NCI-H1436 treated with DMSO at 0.1 percent for 48 hours (cell line): Measurements from ENCODE around the gene BDKRB1.

Experiments used
- DNase-seq: peaks from one replicate; lab custom pipeline; 2025; lab: John Stamatoyannopoulos, UW

Gene BDKRB1

DNA sequence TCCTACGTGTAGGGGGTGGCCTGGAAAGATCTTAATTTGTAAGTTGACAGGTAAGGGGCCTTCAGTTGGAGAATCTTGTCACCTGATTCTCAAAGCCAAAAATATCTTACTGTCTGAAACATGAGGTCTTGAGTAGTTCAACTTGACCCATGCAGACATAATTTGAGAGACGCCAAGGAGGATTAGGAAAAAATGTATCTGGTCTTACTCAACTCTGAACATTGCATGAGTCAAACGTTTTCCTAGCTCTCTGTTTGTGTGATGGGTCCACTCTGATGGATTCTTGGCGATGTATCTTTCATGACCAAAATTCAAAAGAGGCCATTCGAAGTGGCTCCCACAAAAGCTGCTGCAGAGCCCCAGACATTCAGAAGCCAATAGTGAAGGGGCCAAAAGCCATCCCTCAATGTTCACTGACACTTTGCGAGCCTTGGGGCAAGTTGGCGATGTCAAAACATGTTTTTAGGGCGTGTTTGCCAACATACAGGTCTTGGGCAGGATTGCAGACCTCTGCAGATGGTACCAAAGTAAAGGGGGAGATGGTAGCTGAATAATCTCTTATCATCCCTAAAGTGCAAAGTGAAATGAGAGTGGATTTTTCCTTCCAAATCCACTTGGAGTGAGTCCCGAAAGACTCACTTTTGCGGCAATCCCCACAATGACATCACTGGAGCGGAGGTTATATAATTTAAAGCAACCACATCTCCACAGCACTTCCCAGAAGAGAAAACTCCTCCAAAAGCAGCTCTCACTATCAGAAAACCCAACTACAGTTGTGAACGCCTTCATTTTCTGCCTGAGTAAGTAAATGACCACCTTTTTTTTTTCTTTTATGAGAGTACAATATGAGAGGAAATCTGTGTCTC, at the start of gene BDKRB1:
Gene BDKRB1, plus strand, starts transcription at position 710 of the 866 bp plus-strand sequence. CDS start 7,473 bp downstream, outside the sequence.
- DNase-seq, result no peak

DNA sequence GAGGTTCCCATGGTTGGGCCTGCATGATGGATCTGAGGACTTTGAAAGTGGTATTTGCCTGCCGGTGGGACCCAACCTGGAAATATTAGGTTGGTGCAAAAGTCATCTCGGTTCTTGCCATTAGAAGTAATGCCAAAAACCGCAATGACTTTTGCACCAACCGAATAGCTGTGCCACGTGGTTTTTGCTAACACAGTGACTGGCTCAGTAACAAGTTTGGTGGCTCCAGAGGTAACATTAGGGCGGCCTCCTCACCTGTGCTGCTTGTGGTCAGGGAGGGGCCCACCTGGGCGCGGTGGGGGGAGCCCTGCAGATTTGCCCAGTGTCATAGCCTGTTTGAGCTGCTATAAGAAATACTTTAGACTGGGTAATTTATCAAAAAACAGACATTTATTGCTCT, 49.5 kb upstream of the BDKRB1 start:
- no peak for DNase-seq

DNA sequence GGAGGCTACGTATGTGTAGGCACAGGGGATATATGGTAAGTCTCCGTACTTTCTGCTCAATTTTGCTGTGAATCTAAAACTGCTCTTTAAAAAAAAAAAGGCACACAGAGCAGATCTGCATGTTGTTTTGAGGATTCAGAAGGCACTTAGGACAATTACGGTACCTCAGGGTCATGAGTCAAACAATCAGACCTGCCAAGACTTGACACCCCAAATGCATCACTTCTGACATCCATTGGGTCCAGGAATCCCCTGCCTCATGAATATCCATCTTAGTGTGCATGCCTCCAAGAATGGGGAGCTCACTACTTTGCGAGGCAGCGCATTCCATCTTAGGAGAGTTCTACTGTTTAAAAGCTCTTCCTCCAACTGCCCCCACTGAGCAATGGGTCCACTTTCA, 48.3 kb upstream of the BDKRB1 start:
- DNase-seq, result no peak

DNA sequence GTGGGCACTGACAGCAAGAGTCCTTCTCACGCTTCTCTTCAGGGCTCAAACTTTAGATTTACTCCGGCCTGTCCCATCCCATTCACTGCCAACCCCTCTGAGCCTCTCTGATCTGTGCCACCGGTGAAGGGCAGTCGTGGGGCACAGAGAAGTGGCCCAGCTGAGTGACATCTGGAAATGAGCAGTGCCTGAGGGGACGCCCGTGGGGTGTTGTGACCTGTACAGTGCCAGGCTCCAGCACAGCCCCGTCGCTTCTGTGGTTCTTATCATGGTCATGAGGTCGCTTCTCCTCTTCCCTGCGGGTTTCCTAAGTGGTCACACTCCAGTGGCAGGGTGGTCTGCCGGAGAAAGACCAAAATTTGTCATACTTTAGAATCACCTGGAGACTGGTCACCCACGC, 47.3 kb upstream of the BDKRB1 start:
- no peak for DNase-seq

DNA sequence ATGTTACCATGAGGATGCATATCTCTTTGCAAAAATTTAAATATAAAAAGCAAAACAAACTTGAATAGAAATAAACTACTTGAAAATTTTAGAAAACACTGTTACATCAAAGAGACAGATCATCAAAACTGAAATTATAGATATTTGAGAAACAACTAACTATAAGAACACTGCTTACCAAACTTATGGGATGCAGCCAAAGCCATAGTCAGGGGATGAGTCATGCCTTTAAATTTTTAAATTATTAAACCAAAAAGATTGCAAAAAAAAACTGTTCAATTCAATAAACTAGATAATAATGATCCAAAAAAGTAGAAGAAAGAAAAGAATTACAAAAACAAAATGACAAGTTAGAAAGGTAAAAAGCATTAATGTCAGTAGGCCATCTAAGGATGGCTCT, 43.9 kb upstream of the BDKRB1 start:
- DNase-seq, result no peak

DNA sequence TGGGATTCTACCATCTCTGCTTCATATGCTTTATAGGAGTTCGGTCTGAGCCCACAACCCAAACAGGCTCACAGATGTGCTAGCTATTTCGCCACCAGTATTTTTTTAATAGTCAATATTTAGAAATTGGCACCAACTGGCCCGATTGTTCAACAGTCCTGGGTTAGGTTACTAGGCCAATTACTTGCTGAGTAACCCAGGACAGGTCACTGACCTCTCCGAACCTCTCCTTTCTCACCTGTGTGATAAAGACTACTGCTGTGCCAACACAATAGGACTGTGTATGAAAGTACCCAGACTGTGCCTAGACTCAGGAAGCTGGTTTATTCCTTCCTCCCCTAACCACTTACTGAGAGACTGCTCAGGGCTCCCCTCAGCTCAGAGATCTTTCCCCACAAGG, 43.1 kb upstream of the BDKRB1 start:
- no peak for DNase-seq

DNA sequence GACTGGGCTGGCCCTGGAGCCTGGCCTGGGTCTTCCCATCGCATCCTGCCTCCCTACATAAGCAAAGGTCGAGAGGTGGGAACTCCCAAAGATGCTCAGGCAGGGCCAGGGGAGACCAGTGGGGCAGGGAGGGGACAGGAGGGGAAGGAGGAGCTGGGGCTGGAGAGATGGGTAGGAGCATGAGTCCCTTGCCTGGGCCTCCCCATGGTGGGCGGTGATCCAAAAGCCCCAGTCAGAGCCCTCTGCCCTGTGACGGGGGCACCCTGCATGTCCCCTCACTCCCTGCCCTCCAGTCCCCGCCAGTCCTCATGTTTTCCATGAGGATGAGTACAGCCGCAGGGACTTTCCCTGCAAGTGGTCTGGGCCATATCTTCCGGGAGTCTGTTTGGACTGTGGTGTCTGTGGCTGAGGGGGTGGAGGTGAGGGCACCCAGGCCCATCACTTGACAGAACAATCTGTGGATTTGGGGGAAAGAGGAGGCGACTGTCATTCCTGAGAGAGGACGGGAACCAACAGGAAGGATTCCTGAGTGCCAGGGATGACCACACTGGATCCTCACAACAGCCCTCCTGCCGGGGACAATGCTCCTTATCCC, 42.0 kb upstream of the BDKRB1 start:
- DNase-seq, result no peak

DNA sequence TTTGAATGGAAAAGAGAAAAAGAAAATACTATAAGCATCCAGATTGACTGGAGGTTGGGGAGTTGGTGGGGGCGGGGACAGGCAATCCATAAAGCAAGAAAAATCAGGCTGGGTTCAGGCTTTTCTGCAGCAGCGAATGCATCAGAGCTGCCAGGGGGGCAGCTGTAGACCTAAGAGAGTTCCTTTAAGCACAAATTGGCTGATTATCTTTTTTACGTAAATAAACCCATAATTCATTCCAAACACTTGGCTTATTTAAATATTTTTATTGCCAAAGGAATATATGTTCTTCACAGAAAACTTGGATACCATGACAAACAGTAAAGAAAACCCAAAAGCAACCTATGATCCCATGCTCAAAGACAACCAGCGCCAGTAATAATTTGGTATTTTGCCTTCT, 41.2 kb upstream of the BDKRB1 start:
- no peak for DNase-seq

DNA sequence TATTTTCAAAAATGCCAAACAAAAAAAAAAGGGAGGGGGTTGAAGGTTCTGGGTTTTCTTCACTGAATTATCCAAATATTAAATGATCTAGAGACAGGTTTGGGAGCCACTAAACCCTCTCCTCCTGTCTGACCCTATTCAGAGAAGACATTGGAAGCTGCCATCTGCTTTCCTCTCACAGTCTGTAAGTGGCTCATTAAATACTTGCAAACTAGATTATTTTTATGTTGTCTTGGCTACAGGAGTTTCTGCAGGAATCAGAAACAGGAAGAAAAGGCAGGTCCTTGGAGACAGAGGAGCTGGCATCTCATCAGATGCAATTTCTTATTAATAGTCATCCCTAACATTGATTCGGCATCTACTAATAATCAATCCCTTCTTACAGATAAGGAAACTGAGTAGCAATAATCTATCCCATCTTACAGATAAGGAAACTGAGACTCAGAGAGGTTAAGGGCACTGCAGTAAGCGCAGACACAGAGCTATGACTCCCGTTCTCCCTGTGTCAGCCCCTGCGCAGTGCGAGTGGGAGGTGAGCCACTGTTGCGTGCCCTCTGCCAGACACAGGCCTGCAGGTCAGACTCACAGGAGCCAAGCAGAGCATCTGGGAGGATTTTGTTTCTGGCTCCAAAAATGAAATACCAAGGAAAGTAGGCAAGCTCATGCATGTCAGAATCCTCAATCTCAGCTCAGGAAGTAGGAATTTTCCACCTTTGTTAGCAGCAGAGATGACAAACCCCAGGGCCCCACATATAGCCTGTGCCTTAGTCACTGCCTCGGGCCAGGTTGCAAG, 40.4 kb upstream of the BDKRB1 start:
- no peak for DNase-seq

DNA sequence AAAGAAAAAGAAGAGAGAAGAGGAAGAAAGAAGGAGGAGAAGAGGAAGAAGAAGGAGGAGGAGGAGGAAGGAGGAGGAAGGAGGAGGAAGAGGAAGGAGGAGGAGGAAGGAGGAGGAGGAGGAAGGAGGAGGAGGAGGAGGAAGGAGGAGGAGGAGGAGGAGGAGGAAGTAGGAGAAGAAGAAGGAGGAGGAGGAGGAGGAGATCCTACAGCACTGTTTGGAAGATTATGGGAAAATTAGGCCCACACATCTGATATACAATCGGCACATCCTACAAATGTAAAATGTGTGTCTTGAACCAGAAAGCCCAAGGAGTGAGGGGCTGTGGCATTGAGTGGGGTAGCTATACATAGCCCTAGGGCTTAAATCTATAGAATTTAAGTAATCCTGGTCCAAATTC, 39.4 kb upstream of the BDKRB1 start:
- DNase-seq, result no peak

DNA sequence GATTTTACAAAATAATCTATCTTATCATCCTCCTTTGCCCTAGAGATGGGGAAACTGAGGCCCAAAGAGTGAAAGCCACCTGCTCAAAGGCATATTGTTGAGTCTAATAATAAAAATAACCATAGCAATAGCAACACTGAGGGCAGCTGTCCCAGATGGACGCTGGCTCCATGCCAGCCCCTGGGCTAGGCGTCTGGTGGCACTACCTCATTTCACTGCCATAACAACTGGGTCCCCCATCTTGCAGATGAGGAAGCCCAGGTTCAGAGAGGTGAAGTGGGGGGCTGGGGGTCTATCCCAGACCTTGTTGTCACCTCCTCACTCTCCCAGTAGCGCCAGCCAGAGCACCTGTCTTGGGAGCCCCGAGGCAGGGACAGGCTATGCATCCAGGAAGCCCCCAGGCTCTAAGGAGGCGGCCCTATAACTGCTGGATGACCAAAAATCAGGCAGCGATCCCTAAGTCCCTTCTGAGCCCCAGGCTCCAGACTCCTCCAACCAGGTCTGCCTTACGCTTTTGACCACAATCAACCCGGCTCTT, 38.6 kb upstream of the BDKRB1 start:
- no peak for DNase-seq

DNA sequence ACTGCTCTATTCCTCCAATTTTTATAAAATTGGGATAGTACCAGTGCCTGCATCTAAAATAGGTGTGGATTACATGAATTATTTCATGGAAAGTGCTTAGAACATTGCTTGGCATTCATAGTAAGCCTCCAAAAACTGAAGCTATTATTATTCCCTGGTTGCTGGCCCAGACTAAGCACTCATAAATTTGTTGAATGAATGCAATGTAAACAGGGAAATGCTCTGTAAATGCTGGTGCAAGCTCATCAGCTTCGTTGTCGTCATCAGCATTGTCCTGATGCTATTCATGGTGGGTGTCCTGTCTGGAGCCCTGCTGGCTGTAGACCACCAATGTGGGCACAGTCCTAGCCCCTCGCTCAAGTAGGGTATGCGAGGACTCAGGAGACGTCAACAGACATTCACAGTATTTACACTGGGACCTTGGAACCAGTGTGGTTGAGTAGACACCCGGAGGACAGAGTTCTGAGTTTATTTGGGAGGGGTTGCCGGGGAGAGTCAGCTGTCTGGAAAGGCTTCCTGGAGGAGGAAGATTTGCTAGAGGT, 34.8 kb upstream of the BDKRB1 start:
- no peak for DNase-seq

DNA sequence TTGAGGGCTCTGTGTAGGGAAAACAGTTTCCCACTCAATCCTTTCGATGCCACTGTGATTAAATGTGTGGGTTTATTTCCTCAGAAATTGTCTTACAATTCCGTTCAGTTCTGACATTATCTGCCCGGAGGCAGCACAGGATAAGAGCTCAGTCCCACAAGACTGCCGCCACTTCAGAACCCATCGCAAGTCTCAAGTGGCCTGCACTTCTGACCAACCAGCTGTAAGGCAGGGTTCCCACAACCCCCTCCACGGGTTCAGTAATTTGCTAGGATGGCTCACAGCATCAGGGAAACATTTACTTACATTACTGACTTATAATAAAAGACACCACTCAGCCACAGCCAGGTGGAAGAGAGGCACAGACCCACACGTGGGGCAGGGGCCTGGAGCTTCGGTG, 34.2 kb upstream of the BDKRB1 start:
- DNase-seq, result no peak

DNA sequence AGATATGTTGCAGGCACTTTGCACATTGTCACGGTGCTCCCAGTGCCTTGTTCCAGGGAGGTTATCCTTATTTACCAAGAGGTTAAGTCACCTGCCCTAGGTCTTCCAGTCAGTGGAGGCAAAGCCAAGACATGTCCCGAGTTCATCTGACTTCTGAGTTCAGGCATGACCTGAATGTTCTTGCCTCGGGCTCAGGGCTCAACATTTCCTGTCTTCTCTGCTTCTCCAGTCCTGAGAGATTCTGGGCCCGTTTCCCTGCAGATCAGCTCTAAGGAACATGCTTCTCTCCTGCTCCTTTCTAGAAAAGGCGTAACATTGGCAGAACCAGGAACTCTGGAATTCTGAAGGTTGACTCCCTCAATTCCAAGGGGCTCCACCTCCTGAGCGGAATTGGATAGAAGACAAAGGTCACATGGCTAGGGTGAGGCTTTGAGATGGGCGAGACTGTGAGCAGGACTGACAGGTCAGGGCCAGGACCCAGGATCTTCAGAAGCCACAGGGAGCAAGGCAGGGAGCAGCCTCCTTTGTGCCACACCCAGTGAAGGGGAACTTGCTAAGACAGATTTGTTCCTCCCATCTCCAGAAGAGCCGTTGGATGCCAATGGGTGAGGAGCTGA, 31.4 kb upstream of the BDKRB1 start:
- DNase-seq, result no peak

DNA sequence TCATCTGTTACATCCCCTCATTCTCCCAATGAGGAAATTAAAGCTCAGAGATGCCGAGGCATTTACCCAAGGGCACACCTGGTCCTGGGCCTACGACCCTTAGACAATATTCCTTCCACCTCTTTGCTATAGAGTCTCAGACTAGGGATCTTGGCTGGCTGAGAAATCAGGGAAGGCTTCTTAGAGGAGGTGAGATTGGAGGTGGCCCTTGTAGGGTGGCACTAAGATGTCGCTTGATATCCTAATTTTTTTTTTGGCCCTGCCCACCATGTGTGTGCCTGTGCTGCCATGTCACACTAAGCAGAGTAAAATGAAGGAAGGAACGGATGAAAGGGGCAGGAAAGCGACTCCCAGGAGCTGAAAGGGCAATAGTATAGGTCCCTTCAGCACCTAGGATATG, 30.8 kb upstream of the BDKRB1 start:
- no peak for DNase-seq

DNA sequence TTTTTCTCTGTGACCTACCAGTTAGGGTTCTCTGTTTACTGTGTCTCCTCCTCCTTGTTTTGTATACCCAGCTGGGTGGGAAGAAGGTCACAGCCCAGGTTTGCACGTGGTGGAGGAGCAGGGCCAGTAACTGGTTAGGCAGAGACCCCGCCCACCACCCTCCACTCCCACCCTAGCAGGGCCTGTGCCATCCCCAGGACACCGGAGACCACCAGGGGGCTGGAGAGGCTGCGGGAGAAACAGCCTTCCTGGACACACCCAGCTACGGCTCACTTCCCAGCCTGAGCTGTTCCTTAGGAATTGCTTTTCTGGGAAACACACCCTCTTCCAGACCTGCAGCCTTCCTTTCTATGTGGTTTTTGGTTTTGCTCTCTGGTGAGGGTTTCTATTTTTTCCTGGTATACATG, 30.3 kb upstream of the BDKRB1 start:
- DNase-seq, result no peak

DNA sequence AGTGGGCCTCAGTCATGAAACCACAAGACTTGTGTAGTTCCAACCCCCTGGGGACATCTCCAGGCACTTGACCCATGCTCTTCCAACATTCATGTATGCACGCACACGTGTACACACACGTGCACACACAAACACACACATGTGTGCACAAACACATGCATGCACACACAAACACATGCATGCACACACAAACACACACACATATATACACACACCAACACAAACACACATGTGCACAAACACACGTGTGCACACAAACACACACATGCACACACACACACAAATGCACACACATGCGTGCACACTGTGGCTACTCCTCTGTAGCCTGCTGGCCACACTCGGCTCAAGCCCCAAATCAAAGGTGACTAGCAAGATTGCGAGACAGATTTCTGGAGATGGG, 28.6 kb upstream of the BDKRB1 start:
- no peak for DNase-seq

DNA sequence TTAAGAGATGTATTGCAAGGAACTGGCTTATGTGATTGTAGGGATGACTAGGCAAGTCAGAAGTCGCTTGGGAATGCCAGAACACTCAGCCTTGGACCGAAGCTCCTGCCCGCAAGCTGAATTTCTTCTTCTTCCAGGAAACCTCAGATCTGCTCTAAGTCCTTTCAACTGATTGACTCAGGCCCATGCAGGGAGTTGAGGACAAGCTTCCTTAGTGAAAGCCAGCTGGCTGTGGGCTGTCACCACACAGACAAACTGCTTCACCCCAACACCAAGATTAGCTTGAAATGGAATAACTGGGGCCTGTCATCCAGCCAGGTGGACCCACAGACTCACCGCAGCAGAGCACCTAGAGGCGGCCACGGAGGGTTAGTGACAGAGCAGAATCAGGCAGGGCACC, 26.7 kb upstream of the BDKRB1 start:
- no peak for DNase-seq

DNA sequence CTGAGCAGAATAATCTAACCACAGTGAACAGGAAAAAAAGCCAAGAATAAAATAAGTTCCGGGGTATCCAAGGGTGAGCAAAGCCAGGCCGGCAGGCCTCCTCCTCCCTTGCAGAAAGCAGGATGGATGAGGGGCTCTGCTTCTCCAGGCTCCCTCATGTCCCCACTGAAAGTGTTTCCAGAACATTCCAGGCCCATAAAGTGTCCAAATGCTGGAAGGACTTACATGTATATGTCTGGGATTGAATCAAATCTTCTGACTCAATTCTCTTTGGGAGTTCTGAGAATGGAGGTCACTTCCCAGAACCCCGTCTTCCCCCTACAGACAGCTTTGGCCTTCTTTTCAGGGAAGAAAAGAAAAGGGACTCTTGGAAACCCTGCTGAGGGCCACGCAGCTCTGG, 25.0 kb upstream of the BDKRB1 start:
- no peak for DNase-seq

DNA sequence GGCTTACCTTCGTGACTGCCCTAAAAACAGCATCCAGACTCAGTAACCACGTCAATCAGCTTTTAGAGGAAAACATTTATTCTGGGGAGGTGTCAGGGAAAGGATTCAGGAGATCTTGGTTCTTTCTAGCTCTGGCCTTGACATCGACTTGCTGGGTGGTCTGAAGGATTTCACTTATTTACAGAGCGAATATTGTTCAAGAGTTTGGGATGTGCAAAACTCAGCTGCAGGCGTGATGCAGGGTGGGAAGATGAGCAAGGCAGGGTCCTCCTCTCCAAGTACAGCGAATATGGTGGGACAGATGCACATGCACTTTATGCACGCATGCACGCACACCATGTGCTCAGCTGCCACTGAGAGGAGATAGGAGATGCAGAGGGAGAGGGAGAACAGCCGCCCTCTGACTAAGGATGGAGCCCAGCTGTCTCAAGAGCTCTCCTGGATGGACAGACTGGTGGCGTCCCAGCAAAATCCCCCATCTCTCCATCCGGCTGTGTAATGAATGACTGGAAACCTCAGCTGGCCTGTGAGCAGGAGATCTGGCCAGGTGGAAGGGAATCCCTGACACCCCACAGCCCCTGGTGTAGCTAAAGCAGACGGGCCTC, 24.4 kb upstream of the BDKRB1 start:
- no peak for DNase-seq

DNA sequence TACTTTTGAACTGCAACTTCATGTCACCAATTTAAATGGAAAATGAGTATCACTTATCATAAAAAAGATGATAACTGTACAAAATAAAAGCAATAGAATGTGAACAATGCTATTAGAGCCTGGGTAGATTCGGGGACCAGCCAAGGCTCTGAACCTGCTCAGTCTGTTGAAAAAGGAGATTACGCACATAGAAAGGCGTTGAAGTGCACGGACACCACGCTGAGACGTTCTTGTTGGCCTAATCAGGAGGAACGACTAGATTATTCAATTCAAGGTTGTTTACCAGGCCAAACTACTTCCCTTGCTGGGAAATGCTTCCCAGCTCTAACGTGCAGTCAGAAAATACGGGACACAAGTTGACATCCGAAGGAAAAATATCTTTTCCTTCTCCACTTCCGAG, 23.5 kb upstream of the BDKRB1 start:
- no peak for DNase-seq

DNA sequence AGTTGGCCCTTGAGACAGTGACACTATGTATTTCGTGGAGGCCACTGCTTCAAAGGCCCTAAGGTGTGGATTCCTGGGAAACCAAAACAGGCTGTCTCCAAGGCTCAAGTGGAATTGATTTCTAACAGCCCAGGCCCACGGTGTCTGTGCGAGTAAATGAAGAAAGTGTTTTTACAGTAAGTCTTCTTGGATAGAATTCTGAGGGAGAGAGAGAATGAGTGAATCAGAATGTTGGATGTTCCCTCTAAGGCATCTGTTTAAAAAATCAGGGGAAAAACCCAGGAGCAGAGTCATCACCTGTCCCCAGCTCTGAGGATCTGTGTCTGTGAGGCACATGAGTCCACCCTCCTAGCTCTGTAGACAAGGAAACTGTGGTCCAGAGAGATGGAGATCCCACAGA, 22.3 kb upstream of the BDKRB1 start:
- DNase-seq, result no peak
